GM19467 (cell line): Measurements from ENCODE around the gene RPP38.

Experiments used
- ATAC-seq: cut with Tn5 transposase; IDR thresholded peaks from one replicate; pipeline ENCODE4 v1.9.1; 2021; ENCODE audit warnings: mild to moderate bottlenecking, moderate library complexity; ENCODE audit not compliant: unreplicated experiment

Gene RPP38, protein sequence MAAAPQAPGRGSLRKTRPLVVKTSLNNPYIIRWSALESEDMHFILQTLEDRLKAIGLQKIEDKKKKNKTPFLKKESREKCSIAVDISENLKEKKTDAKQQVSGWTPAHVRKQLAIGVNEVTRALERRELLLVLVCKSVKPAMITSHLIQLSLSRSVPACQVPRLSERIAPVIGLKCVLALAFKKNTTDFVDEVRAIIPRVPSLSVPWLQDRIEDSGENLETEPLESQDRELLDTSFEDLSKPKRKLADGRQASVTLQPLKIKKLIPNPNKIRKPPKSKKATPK

DNA sequence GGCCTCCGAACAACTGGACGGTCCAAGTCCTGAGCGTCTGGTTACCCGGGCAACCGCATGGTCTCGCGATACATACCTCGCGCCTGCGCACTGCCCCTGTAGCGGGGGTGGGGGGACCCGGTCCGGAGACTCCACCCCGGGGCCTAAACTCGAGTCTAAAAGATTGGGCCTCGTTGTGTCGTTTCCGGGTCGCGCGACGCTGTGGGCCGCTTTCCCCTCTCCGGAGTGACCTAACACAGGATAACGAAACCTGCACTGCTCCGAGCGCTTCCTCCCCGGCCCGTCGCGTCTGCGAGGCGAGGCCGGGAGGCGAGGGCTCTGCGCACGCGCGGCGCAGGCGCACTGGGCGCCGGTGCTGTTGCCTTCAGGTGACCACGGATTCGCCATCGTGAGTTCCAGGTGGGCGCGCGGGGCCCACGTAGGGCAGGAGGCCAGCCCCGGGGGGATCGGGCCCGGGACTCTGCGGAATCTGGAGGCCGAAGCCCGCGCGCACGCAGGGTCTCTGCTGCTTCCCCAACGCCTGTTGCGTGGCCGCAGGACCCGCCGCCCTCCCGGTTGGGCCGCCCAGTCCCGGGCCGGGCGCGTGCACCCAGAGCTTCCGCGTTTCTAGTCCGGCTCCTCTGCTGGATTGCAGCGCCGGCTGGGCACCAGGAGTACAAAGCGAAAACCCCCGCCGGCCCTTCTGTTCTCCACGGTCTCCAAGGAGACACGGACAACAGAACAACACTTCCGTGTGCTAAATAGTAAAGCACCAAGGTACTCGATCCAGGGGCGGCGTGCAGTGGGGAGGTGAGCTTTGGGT is at the start of gene RPP38:
TSS of gene RPP38 (plus strand) at position 345 of the 802 bp plus-strand sequence. CDS start 5,960 bp downstream, outside the sequence.
- peak; percentile 83 for ATAC-seq

DNA sequence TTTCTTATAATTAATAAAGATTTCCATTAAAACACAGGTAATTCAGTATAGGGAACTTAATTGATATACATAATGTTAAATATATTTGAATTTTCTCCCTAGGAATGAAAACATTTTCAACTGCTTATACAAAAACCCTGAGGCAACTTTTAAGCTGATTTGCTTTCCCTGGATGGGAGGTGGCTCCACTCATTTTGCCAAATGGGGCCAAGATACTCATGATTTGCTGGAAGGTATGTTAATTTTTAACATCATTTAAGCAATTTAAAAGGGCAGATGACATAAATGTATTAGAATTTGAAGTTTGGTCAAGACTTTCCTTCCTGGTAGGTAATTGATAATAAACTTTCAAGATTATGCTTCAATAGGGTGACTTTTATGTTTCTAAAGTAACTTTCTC is 47.6 kb upstream of the RPP38 start:
- ATAC-seq, result no peak

DNA sequence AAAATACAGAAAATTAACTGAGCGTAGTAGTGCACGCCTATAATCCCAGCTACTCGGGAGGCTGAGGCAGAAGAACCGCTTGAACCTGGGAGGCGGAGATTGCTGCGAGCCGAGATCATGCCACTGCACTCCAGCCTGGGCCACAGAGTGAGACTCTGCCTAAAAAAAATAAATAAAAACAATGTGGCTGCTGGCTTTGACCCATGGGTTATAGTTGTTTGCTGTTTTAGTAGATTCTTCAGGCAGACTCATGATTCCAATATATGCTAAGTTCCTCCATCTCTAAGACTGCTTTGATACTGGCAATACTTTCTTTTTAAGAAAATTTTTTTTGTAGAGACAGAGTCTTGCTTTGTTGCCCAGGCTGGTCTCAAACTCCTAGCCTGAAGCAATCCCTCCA is 45.0 kb upstream of the RPP38 start:
- no peak for ATAC-seq

DNA sequence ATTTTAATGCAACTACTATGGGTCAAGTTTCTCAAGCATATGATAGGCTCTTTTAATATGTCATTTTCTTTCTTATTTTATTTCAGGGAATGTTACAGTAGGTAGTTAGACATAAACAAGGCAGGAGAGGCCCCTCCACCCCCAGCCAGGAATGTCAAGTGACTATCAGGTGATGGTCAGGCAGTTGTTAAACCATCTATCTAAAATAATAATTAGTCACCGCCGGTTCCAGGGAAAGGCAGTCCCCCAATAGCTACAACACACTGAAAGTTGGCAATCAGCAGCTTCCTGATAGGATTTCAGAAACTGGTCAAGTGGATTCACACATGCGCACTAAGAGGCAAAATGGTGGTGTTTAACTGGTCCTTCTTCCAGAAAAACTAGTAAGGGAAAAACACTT is 44.1 kb upstream of the RPP38 start:
- ATAC-seq, result no peak

DNA sequence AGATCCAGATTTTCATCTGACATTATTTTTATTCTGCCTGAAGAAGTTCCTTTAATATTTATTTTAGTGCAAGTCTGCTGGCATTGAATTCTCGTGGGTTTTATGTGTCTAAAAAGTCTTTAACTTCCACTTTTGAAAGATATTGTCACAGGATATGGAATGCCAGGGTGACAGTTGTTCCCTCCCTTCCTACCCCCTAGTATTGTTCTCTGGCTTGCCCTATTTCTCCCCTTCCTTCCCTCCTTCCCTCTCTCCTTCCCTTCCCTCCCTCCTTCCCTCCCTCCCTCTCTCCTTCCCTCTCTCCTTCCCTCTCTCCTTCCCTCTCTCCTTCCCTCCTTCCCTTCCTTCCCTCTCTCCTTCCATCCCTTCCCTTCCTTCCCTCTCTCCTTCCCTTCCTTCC is 38.5 kb upstream of the RPP38 start:
- no peak for ATAC-seq

DNA sequence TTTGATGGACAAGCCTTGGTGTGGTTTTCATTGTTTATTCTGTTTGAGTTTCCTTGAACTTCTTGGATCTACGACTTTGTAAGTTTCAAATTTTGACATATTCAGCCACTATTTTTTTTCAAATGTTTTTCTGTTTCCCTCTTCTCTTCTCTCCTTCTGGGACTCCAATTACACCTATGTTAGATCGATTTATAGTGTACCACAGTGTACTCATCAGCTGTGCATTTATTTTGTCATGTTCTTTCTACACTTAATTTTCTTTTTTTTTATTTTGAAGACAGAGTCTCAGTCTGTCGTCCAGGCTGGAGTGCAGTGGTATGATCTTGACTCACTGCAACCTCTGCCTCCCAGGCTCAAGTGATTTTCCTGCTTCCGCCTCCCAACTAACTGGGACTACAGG is 37.2 kb upstream of the RPP38 start:
- no peak for ATAC-seq

DNA sequence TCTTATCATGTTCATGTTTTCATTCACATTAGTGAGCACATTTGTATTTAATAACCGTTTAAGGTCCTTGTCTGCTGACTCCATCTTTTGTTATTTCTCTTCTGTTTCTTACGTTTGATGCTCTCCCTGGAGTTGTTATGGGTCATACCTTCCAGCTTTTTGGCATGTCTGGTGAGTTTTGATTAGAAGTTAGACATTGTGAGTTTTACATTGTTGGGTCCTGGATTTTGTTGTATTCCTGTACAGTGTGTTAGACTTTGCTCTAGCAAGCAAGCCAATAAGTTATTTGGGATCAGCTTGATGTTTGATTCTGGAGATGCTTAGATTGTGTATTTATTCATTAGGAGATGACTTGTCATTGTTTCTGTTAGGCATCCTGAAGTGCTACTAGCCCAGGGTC is 36.5 kb upstream of the RPP38 start:
- ATAC-seq, result no peak

DNA sequence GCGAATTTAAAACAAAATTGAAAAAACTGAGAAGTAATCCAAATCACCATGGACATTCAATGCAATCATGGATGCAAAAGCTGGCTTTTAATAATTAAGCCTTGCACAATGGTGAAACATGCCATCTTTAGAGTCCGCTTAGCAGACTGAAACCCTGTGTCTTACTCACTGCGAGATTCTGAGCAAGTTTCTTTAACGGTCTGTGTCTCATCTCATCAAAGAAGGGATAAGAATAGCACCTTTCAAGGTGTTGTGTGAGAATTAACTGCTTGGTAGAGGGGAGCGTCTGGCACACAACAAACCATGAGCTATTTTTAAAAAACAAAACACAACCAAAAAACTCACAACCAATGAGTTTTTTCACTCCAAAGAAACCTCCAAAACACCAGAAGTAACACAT is 30.0 kb upstream of the RPP38 start:
- ATAC-seq, result no peak

DNA sequence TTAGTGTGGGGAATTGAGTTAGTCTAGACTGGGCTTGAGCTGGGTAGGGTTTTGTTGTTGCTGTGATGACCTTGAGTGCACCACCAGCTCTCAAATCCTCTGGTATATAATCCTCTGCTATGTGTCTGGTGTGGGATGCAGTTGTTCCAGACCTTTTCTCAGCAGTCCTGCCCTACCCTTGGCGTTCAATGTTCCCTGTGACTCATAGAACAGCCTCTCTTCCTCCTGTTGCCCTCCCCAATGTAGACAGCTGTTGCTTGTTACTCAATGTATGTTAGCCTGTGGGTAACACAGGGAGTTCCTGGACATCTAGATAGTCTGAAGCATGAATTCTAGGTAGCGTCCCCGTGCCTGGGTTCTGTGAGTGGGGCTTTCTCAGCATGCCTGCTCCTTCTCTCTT is 28.4 kb upstream of the RPP38 start:
- no peak for ATAC-seq

DNA sequence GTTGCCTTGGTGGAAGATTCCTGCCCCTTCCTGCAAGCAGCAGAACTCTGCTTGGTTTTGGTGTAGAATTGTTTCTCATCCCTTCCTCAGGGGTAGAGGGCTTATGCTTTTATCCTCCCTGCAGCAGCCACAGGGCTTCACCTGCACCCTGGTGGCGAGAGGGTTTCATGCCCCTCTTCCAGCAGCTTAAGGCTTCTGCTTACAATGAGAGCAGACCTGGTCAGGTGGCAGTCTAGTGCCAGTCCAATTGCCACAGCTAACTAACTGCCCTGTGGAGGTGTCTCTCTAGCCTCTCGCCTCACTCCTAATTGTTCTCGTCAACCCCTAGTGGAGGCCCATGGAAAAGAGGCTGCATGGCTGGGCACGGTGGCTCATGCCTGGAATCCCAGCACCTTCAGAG is 27.9 kb upstream of the RPP38 start:
- ATAC-seq, result no peak

DNA sequence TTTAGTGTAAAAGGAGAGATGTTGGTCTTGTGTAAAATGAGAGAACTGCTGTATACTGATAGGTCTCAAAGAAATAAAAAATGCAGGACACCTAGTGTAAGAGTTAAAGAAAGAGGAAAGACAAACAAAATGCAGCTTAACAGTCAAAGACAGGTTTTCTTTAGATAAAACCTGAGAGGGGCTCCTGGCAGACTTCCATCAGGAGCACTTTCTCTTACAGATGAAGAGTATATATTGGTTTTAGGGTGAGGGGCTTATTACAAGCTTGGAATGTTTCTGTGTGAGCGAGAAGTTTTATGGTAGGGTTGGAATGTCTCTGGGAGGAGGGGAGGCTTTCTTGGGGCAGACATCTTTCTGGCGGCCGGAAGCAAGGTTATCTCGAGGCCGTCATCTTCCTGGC is 24.8 kb upstream of the RPP38 start:
- no peak for ATAC-seq

DNA sequence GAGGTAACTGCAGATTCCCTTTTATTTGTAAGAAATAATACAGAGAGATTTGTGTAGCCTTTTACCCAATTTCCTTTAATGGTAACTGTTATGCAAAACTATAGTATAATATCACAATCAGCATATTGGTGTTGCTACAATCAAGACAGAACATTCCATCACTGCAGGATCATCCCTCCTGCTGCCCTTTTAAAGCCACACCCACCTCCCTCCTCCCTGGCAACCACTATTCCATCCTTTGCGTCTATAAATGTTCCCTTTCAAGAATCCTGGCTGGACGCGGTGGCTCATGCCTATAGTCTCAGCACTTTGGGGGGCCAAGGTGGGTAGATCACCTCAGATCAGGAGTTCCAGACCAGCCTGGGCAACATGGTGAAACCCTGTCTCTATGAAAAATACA is 21.7 kb upstream of the RPP38 start:
- ATAC-seq, result no peak

DNA sequence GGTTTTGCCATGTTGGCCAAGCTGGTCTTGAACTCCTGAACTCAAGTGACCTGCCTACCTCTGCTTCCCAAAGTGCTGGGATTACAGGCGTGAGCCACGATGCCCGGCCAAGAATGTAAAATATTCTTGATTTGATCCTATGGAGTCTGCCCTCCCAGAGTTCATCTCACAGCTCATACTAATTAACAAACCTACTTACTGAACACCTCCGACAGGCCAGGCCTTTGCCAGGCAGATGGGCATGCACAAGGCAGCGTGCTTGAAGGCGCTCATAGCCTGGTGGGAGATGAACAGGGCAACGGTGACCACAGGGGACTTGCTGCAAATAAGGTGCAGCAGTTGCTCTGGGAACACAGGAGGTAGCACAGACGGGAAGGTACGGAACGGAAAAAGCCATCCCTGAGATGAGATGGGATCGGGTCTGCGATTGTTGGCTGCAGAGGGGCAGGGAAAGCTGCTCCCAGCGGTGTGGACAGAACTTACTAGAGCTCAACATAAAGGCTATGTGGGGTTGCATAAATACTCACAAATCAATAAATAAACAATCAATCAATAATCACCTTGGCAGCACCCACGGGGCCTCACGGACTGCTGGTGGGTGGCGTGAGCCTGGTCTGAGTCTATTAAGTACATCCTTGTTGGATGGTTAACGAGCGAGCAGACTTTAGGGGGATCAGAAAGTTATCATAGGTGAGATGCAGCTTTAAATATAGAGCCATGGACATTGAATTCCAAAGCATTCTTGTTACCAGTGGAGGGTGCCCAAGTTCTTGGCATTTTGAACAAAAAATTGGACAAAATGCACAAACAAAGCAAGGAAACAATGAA is 13.3 kb upstream of the RPP38 start:
- ATAC-seq, result no peak

DNA sequence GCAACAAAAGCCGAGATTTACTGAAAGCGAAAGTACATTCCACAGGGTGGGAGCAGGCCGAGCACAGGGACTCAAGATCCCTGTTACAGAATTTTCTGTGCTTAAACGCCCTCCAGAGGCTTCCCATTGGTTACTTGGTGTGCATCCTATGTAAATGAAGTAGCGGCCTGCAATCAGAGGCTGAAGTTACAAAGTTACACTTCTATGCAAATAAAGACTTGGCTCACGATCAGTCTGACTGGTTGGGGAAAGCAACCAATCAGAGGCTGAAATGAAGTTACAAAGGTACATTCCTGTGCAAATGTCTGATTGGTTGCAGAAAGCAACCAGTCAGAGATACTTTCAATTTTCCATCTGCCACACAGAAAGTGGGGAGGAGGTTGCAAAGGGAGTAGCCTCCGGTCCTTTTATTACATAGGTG is 12.6 kb upstream of the RPP38 start:
- no peak for ATAC-seq

DNA sequence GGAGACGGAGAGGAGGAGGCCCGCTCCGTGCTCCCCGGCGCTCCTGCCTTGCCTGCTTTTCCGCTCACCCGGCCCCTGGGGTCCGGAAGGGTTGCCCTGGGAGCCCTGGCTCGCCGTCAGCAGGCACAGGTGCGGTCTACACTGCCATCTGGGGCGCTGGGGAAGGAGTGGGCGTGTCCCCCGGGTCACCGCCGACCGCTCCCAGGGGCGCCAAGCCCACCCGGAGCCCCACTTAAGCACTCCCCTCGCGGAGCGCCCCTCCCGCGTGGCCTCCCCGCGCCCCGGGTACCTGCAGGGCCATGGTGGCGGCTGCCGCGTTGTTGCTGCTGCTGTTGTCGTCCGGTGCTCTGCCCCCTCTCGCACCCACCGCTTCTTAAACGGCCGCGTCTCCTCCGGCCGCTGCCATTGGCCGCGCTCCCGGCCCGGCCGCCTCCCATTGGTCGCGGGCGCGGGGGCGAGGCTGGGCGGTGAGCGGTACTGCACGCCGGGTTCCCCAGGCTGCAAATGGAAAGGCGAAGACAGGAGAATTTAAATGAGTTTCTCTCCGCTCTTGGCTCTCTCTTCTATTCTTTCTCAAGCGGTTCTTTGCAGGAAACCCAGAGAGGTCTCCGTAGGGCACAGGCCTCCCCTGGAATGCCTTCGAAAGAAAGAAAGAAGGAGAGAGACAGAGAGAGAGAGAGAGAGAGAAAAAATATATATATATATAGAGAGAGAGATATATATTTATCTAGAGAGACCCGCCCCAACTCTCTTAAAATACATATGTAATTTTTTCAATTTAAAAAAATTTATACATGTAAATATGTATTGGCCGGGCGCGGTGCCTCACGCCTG is 8.5 kb upstream of the RPP38 start, which contains the start of gene ACBD7:
TSS of gene ACBD7 (minus strand) at position 349 of the 834 bp plus-strand sequence. CDS start at position 301, 48 bp downstream.
- peak; percentile 100 for ATAC-seq

DNA sequence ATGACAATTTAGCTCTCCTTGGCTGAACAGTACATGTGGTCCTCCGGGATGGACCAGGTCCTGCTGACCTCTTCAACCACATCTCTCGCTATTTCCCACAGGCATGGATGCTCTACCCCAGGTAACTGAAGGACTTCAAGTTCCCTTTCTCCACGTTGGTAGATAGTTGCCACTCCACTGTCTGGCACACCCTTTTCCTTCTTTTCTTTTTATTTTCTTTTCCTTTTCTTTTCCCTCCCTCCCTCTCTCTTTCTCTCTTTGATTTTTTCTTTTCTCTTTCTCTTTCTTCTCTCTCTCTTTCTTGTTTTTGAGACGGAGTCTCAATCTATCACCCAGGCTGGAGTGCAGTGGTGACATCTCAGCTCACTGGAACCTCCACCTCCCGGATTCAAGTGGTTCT is 5.7 kb upstream of the RPP38 start:
- ATAC-seq, result no peak

DNA sequence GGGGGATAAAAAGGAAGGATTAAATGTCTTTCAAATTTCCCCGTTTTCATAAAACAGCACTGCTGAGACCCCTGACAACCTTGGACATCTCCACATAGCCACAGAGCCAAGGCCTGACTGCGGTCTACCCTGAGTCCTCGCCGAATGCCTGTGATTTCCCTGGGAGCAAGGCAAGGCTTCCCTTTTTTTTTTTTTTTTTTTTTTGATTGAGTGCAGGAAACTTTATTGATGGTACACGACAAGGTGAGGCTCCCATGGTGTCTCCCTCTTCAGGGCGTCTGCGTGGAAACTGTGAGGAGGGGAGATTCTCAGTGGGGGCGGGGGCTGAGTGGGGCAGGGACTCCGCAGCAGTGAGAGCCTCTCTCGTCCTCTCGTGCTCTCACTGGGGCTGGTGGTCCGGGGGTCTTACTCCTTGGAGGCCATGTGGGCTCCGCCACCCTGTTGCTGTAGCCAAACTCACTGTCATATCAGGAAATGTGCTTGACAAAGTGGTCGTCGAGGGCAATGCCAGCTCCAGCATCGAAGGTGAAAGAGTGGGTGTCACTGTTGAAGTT is 4.2 kb upstream of the RPP38 start:
- ATAC-seq, result no peak

DNA sequence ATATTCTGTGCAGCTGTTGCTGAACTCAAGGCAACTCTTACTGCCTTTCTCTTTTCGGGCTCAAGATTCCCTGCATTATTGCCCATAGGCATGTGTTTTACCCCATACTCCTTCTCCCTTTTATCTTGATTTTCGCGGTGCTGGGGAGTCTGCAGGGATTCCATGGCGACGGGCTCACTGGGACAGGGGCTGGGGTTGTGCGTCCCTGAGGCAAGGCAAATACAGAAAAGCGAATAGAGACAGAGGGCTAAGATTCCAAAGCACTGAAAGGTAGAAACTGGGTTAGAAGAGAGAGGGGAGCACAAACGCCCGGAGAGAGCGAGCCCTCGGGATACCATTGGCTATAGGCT is 519 bp upstream of the RPP38 start:
- peak; percentile 9 for ATAC-seq

DNA sequence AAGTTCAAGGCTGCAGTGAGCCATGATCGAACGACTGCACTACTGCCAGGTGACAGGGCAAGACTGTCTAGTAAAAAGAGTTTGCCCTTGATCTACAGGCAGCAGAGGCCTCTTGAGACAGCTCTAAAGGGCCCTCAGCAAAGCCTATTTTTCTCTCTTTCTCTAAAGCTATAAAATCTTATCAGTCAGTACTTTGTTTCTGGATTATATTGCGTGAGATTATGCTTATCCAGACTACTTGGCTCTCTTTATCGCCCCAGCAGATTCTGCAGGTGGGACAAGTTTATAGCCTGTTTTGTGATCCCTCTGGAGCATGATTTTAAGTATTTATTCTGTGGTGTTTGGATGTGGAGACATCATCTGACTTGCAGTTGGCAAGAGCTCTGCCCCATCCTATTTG is 2.7 kb downstream of the RPP38 start:
- no peak for ATAC-seq

DNA sequence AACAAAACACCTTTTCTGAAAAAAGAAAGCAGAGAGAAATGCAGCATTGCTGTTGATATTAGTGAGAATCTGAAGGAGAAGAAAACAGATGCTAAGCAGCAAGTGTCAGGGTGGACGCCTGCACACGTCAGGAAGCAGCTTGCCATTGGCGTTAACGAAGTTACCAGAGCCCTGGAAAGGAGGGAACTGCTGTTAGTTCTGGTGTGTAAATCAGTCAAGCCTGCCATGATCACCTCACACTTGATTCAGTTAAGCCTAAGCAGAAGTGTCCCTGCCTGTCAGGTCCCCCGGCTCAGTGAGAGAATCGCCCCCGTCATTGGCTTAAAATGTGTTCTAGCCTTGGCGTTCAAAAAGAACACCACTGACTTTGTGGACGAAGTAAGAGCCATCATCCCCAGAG is 6.4 kb downstream of the RPP38 start:
- ATAC-seq, result no peak
